ENCODE data around the gene QRFPR.
A peak's percentile ranks its signal among the peaks of the same experiment; 100 is the strongest.
"Not testable (repeated sequence)": the region's sequence is repeated elsewhere in the genome, so short reads cannot be mapped to it uniquely, and the experiment has no call there.

QRFPR gene

GRCh38 chr4:121339307-121339706, 41.5 kb downstream of the QRFPR start:
- DNase-seq, result no peak

- DNase-seq, result no peak
Measured at GRCh38 chr4:121338518-121338917, 42.3 kb downstream of the QRFPR start.

GRCh38 chr4:121336706-121337105, 44.1 kb downstream of the QRFPR start:
- DNase-seq, result no peak

GRCh38 chr4:121330180-121330665, 50.6 kb downstream of the QRFPR start:
- no peak for DNase-seq

- DNase-seq, result no peak
Measured at GRCh38 chr4:121326597-121326996, 54.2 kb downstream of the QRFPR start.

GRCh38 chr4:121324331-121324730, 56.5 kb downstream of the QRFPR start:
- no peak for DNase-seq

- DNase-seq, result peak; percentile 34
Measured at GRCh38 chr4:121321466-121321865, 59.4 kb downstream of the QRFPR start.

GRCh38 chr4:121316091-121316490, 64.7 kb downstream of the QRFPR start:
- no peak for DNase-seq

- not testable (repeated sequence) for DNase-seq
Measured at GRCh38 chr4:121313430-121313829, 67.4 kb downstream of the QRFPR start.

GRCh38 chr4:121308828-121309227, 72.0 kb downstream of the QRFPR start:
- no peak for DNase-seq

GRCh38 chr4:121308328-121308663, 72.5 kb downstream of the QRFPR start:
- no peak for DNase-seq

- DNase-seq, result peak; percentile 23
Measured at GRCh38 chr4:121307445-121308327, 73.1 kb downstream of the QRFPR start.

GRCh38 chr4:121306931-121307330, 73.9 kb downstream of the QRFPR start:
- no peak for DNase-seq

- no peak for DNase-seq
Measured at GRCh38 chr4:121304893-121305292, 75.9 kb downstream of the QRFPR start.

- DNase-seq, result peak; percentile 22
Measured at GRCh38 chr4:121299367-121299766, 81.5 kb downstream of the QRFPR start.

- DNase-seq, result no peak
Measured at GRCh38 chr4:121283319-121283718, 97.5 kb downstream of the QRFPR start.

- no peak for DNase-seq
Measured at GRCh38 chr4:121280425-121280824, 100.4 kb downstream of the QRFPR start.

GRCh38 chr4:121278811-121279368, 101.9 kb downstream of the QRFPR start:
- DNase-seq, result no peak

Data from NCI-H1105 treated with DMSO at 0.1 percent for 48 hours (cell line).